H1 (cell line): ENCODE results near the gene VEPH1. TPM values are rescaled to one million over a fixed set of nuclear protein-coding genes. Genes with fewer than 3 reads are reported as not detected.

Experiments
- CTCF ChIA-PET: fragments of 300-600 bp; sonication (Branson Sonifier 250); formaldehyde crosslinking; loops from one replicate; lab custom pipeline; 2021; ENCODE audit not compliant: partially characterized antibody; lab: Charles Lee
- POLR2A ChIA-PET: fragments of 300-600 bp; sonication (Branson Sonifier 250); formaldehyde crosslinking; loops from one replicate; lab custom pipeline; 2021; ENCODE audit warnings: inconsistent platforms; ENCODE audit not compliant: partially characterized antibody; lab: Charles Lee
- DNase-seq, 2 experiments: peaks; one replicate each; pipeline versions ENCODE4 v3.0.0 to v3.0.0-alpha.2; 2010 to 2022; ENCODE audit warnings: low spot score in 2 of 2, low read depth in 1 of 2, mixed read lengths in 1 of 2
- FAIRE-seq: peaks from 2 replicates; lab custom pipeline; 2011; peaks lifted over from hg19 to GRCh38; lab: Jason Lieb, UNC
- H2AFZ ChIP-seq: 2 replicates; pipeline ENCODE4 v1.8.1; 2012; ENCODE audit warnings: low read length, inconsistent platforms
- H2AK5ac ChIP-seq: 2 replicates; pipeline ENCODE4 v1.6.1; 2013; ENCODE audit warnings: low read depth, low read length
- H2BK120ac ChIP-seq: replicated peaks from 2 replicates; pipeline ENCODE3; 2013; ENCODE audit warnings: low read depth, low read length, inconsistent platforms
- H2BK12ac ChIP-seq: 2 replicates; pipeline ENCODE4 v1.6.1; 2013; ENCODE audit warnings: low read depth, low read length
- H2BK15ac ChIP-seq: 2 replicates; pipeline ENCODE4 v1.6.1; 2013; ENCODE audit warnings: low read length
- H2BK20ac ChIP-seq: 2 replicates; pipeline ENCODE4 v1.6.1; 2013; ENCODE audit warnings: low read length
- H2BK5ac ChIP-seq: 2 replicates; pipeline ENCODE4 v1.6.1; 2013; ENCODE audit warnings: low read depth, low read length
- H3K14ac ChIP-seq: 2 replicates; pipeline ENCODE4 v1.6.1; 2013; ENCODE audit warnings: inconsistent platforms; ENCODE audit not compliant: insufficient read length
- H3K18ac ChIP-seq: 2 replicates; pipeline ENCODE4 v1.6.1; 2013; ENCODE audit warnings: low read length; ENCODE audit errors: extremely low read depth
- H3K23ac ChIP-seq: 2 replicates; pipeline ENCODE4 v1.6.1; 2013; ENCODE audit warnings: inconsistent platforms; ENCODE audit not compliant: insufficient read length
- H3K23me2 ChIP-seq: 2 replicates; pipeline ENCODE4 v1.6.1; 2013; ENCODE audit warnings: low read depth, low read length
- H3K27ac ChIP-seq: 2 replicates; pipeline ENCODE4 v1.6.1; 2011; ENCODE audit warnings: low read depth, low read length, inconsistent platforms
- H3K27me3 ChIP-seq, 4 experiments: replicated peaks in 1 of 4; 1 replicate in 1 of 4; 2 replicates in 3 of 4; pipeline versions ENCODE4 v1.6.1 to v1.8.1; 2011 to 2013; ENCODE audit warnings: low read length in 3 of 4, mild to moderate bottlenecking in 3 of 4, inconsistent platforms in 2 of 4, mixed read lengths in 2 of 4, moderate library complexity in 1 of 4; ENCODE audit not compliant: control insufficient read depth in 3 of 4, insufficient read depth in 3 of 4; ENCODE audit errors: extremely low read depth in 1 of 4
- H3K36me3 ChIP-seq, 4 experiments: 2 replicates each; pipeline versions ENCODE4 v1.6.1 to v1.8.1; 2011 to 2013; ENCODE audit warnings: mild to moderate bottlenecking in 4 of 4, low read length in 3 of 4, moderate library complexity in 2 of 4, control low read depth in 1 of 4, inconsistent platforms in 1 of 4; ENCODE audit not compliant: insufficient read depth in 4 of 4, control insufficient read depth in 2 of 4
- H3K4ac ChIP-seq: replicated peaks from 2 replicates; pipeline ENCODE3; 2013; ENCODE audit warnings: low read length, low read depth, mixed read lengths, inconsistent platforms; ENCODE audit not compliant: insufficient read length
- H3K4me1 ChIP-seq, 4 experiments: replicated peaks in 1 of 4; 1 replicate in 1 of 4; 2 replicates in 3 of 4; pipeline versions ENCODE4 v1.6.1 to v1.8.1; 2011 to 2013; ENCODE audit warnings: low read length in 3 of 4, inconsistent platforms in 2 of 4, mixed read lengths in 1 of 4; ENCODE audit not compliant: insufficient read depth in 4 of 4, control insufficient read depth in 3 of 4
- H3K4me2 ChIP-seq, 2 experiments: 2 replicates each; pipeline versions ENCODE4 v1.6.1 to v1.8.1; 2011 to 2013; ENCODE audit warnings: low read depth in 2 of 2, low read length in 2 of 2, control low read depth in 1 of 2, inconsistent platforms in 1 of 2, mild to moderate bottlenecking in 1 of 2; ENCODE audit not compliant: insufficient read depth in 1 of 2
- H3K4me3 ChIP-seq, 4 experiments: fragments of 200-600, 300-600 bp in 1 of 4; sonication (generic), shearing (Covaris generic), sonication (Bioruptor Twin) in 1 of 4; 2 replicates each; pipeline versions ENCODE4 v1.5.1 to v1.8.1; 2011 to 2016; ENCODE audit warnings: low read length in 4 of 4, low read depth in 3 of 4, control low read depth in 2 of 4, inconsistent platforms in 2 of 4, mild to moderate bottlenecking in 2 of 4, mixed read lengths in 1 of 4, moderate library complexity in 1 of 4; ENCODE audit not compliant: insufficient read depth in 2 of 4; ENCODE audit errors: extremely low read depth in 1 of 4
- H3K56ac ChIP-seq: replicated peaks from 2 replicates; pipeline ENCODE3; 2013; ENCODE audit warnings: low read depth, mild to moderate bottlenecking, mixed read lengths, low read length, inconsistent platforms; ENCODE audit not compliant: insufficient read length
- H3K79me1 ChIP-seq: 2 replicates; pipeline ENCODE4 v1.6.1; 2013; ENCODE audit warnings: low read depth, low read length, control low read depth
- H3K79me2 ChIP-seq, 2 experiments: 2 replicates each; pipeline versions ENCODE4 v1.6.1 to v1.8.1; 2012 to 2013; ENCODE audit warnings: low read length in 2 of 2, mild to moderate bottlenecking in 2 of 2, inconsistent platforms in 1 of 2; ENCODE audit not compliant: insufficient read depth in 2 of 2, control insufficient read depth in 1 of 2
- H3K9ac ChIP-seq, 4 experiments: replicated peaks in 1 of 4; 1 replicate in 1 of 4; 2 replicates in 3 of 4; pipeline versions ENCODE4 v1.6.1 to v1.8.1; 2011 to 2013; ENCODE audit warnings: low read depth in 3 of 4, low read length in 3 of 4, control low read depth in 2 of 4, mild to moderate bottlenecking in 2 of 4, moderate library complexity in 2 of 4, inconsistent platforms in 1 of 4; ENCODE audit errors: extremely low read depth in 1 of 4
- H3K9me3 ChIP-seq, 2 experiments: 2 replicates each; pipeline versions ENCODE4 v1.6.1 to v1.8.1; 2012 to 2013; ENCODE audit warnings: mild to moderate bottlenecking in 2 of 2, moderate library complexity in 2 of 2, control low read depth in 1 of 2, inconsistent platforms in 1 of 2, low read depth in 1 of 2, low read length in 1 of 2, mixed read lengths in 1 of 2; ENCODE audit not compliant: insufficient read depth in 2 of 2
- H4K20me1 ChIP-seq, 2 experiments: replicated peaks in 1 of 2; 2 replicates each; pipeline versions ENCODE3 to v1.8.1; 2011 to 2013; ENCODE audit warnings: inconsistent platforms in 2 of 2, low read length in 2 of 2, mild to moderate bottlenecking in 1 of 2; ENCODE audit not compliant: insufficient read depth in 2 of 2, control insufficient read depth in 1 of 2
- H4K5ac ChIP-seq: 2 replicates; pipeline ENCODE4 v1.6.1; 2013; ENCODE audit warnings: low read length, low read depth, mixed read lengths, inconsistent platforms; ENCODE audit not compliant: insufficient read length
- H4K8ac ChIP-seq: 2 replicates; pipeline ENCODE4 v1.8.0; 2013; ENCODE audit warnings: mild to moderate bottlenecking, moderate library complexity, low read length, inconsistent platforms; ENCODE audit not compliant: insufficient read depth; ENCODE audit errors: extremely low read depth
- H4K91ac ChIP-seq: replicated peaks from 2 replicates; pipeline ENCODE3; 2013; ENCODE audit warnings: low read length, mixed read lengths, inconsistent platforms; ENCODE audit not compliant: insufficient read length
- EP300 ChIP-seq, 2 experiments: IDR thresholded peaks; 1 replicate in 1 of 2; 2 replicates in 1 of 2; pipeline ENCODE4 v1.6.1; 2011 to 2012; ENCODE audit warnings: low read depth in 2 of 2, low read length in 2 of 2, mild to moderate bottlenecking in 2 of 2, borderline replicate concordance in 1 of 2, inconsistent platforms in 1 of 2, moderate library complexity in 1 of 2
- WGBS, 2 experiments: shearing (Covaris generic) in 1 of 2; methylation state at CpG; one replicate each; pipeline versions ENCODE4 v1.1.6 to v1.1.7; 2013 to 2015; ENCODE audit warnings: low lambda C conversion rate in 2 of 2, mixed read lengths in 2 of 2, inconsistent platforms in 1 of 2, low coverage in 1 of 2, missing lambda C conversion rate in 1 of 2; ENCODE audit not compliant: insufficient replicate concordance in 2 of 2, insufficient coverage in 1 of 2, insufficient read length in 1 of 2; ENCODE audit errors: extremely low coverage in 1 of 2, missing lambda C conversion rate in 1 of 2; 5-methylcytosine and 5-hydroxymethylcytosine counted together
- polyA plus RNA-seq, 7 experiments: library from polyadenylated mRNA; depleted of rRNA in 3 of 7; stranded (reverse) in 5 of 7; unstranded in 2 of 7; fragments of >200 nt in 5 of 7; fragments of 200-250 nt in 2 of 7; gene quantifications; 1 replicate in 5 of 7; 2 replicates in 1 of 7; 4 replicates in 1 of 7; pipeline versions ENCODE4 v1.2.1 to v1.2.3, GENCODE V29; 2011 to 2013; ENCODE audit warnings: missing spikeins in 2 of 7, mixed read lengths in 2 of 7
- total RNA-seq: library from RNA; stranded (reverse); fragmentation: NEBNext Ultra II Directional; extraction: Animal tissue kit (Norgen Biotek cat#: 25700); gene quantifications from 2 replicates; pipeline ENCODE4 v1.2.1, GENCODE V29; 2021
- TF ChIP-seq, protein P1 (sequence below): IDR thresholded peaks from 2 replicates; pipeline ENCODE4 v1.6.1; 2012; ENCODE audit warnings: inconsistent platforms

Gene VEPH1
- total and polyA plus RNA-seq, 2 of the 8 experiments (the other 6 are each of a cell fraction or from before 2014, with no cell fraction given), result 12.0 to 18.3 TPM

- Histone ChIP-seq H3K27me3 (no peaks in the 10 kb centered on the region), H3K23ac (no peak overlapping the region), H4K91ac (no peak overlapping the region), H3K27ac (no peak overlapping the region), H4K20me1 (no peaks in the 10 kb centered on the region), H2BK5ac (no peak overlapping the region; the same call in 1 of the 2 replicates), H4K5ac (no peak overlapping the region), H2BK12ac (no peak overlapping the region), H3K18ac (no peak overlapping the region), H3K4me2 (no peak overlapping the region), H4K8ac (no peak overlapping the region), H3K36me3 (peaks cover 0 to 2% (median 0%) of the 10 kb centered on the region in 4 experiments; a peak in 1 of 8 replicates), H2BK120ac (no peak overlapping the region), H2BK20ac (peak overlapping the region; percentile 13; the same call in 1 of the 2 replicates), H2BK15ac (no peak overlapping the region), H3K56ac (no peak overlapping the region), H2AK5ac (no peak overlapping the region), H3K4ac (no peak overlapping the region), H3K9ac (no peak overlapping the region), H3K4me1 (peaks cover 0 to 10% (median 6%) of the 10 kb centered on the region in 4 experiments), H3K9me3 (peaks cover 12 to 20% of the 10 kb centered on the region in 2 experiments), H3K4me3 (no peak overlapping the region), H2AFZ (no peak overlapping the region), H3K23me2 (no peaks in the 10 kb centered on the region), H3K79me2 (no peaks in the 10 kb centered on the region), H3K14ac (no peak overlapping the region), H3K79me1 (no peaks in the 10 kb centered on the region)
- 86% methylated on average over 4 of the region's 4 CpGs; no CpG with 5 or more reads in 1 of the 2 experiments for WGBS, 2 experiments
- DNase-seq (no peak), FAIRE-seq (no peak)
- POLR2A ChIA-PET, result interaction anchor here (1.0 kb wide), 1 partner anchor 11 kb away, joined by 3 read pairs; no protein-coding TSS in a partner anchor
- CTCF ChIA-PET, result interaction anchor here (0.6 to 1.5 kb wide), 5 partner anchors 9 to 711 kb away, joined by 3 to 8 read pairs (median 3); no protein-coding TSS in a partner anchor
- no peak for TF ChIP-seq EP300 (IDR thresholded peaks at IDR 0.05; ENCODE audit: borderline replicate concordance in 1 of 2, low read depth in 2 of 2, low read length in 2 of 2)
- TF ChIP-seq, protein P1, sequence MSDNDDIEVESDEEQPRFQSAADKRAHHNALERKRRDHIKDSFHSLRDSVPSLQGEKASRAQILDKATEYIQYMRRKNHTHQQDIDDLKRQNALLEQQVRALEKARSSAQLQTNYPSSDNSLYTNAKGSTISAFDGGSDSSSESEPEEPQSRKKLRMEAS, result no peak
These were observed 166.8 kb downstream of the VEPH1 start for GRCh38 chr3:157336252-157337009.
